HG03039 (cell line): ENCODE measurements around the gene ZNF736.
A peak's percentile ranks its signal among the peaks of the same experiment; 100 is the strongest.
"Not testable (repeated sequence)": the region's sequence is repeated elsewhere in the genome, so short reads cannot be mapped to it uniquely, and the experiment has no call there.

ENCODE experiments used
- ATAC-seq: cut with Tn5 transposase; IDR thresholded peaks from one replicate; pipeline ENCODE4 v1.9.1; 2021; ENCODE audit warnings: mild to moderate bottlenecking, moderate library complexity; ENCODE audit not compliant: unreplicated experiment

ZNF736 gene

GRCh38 chr7:64313740-64314491 is at the start of gene ZNF736:
Gene ZNF736, plus strand, starts transcription at chr7:64313961. Its CDS starts 190 bp downstream, at chr7:64314151.
- peak; percentile 100 for ATAC-seq

DNA sequence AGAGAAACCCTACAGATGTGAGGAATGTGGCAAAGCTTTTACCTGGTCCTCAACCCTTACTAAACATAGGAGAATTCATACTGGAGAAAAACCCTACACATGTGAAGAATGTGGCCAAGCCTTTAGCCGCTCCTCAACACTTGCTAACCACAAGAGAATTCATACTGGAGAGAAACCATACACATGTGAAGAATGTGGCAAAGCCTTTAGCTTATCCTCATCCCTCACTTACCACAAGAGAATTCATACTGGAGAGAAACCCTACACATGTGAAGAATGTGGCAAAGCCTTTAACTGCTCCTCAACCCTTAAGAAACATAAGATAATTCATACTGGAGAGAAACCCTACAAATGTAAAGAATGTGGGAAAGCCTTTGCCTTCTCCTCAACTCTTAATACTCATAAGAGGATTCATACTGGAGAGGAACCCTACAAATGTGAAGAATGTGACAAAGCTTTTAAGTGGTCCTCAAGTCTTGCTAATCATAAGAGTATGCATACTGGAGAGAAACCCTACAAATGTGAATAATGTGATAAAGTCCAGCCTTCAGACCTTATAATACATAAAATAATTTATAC is 47.3 kb upstream of the ZNF736 start:
- no peak for ATAC-seq

DNA sequence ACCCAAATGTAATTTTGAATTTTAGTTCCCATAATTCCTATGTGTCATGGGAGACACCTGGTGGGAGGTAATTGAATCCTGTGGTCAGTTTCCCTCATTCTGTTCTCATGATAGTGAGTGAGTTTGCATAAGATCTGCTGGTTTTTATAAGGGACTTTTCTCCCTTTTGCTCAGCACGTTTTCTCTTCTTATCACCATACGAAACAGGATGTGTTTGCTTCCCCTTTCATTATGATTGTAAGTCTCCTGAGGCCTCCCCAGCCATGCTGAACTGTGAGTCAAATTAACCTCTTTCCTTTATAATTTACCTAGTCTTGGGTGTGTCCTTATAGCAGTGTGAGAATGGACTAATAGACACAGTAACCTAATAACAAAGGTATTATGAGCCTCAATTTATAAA is 36.1 kb upstream of the ZNF736 start:
- ATAC-seq = no peak

GRCh38 chr7:64294701-64295420 is 18.9 kb upstream of the ZNF736 start:
- no peak for ATAC-seq

DNA sequence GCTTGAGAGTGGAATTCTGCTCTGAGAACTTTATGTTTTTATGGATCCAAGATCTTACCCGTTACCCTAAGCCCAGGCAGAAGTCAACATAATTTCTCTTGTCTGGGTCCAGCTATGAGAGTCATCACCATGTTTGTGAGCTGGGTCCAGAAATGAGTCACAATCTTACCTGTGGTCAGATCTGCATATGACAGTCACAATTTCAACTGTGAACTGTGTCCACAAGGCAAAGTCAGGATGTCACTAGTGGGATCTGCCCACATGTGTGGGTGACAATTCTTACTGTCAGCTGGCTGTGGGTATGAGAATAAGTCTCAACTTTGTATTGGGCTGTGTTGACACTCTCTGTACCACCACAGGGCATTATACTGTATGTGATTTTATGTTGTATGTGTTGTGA is 16.3 kb upstream of the ZNF736 start:
- not testable (repeated sequence) for ATAC-seq

GRCh38 chr7:64300641-64301405 is 12.9 kb upstream of the ZNF736 start:
- ATAC-seq = no peak

GRCh38 chr7:64307254-64308015 is 6.3 kb upstream of the ZNF736 start:
- peak; percentile 100 for ATAC-seq

GRCh38 chr7:64308016-64308270 is 5.8 kb upstream of the ZNF736 start:
- no peak for ATAC-seq

DNA sequence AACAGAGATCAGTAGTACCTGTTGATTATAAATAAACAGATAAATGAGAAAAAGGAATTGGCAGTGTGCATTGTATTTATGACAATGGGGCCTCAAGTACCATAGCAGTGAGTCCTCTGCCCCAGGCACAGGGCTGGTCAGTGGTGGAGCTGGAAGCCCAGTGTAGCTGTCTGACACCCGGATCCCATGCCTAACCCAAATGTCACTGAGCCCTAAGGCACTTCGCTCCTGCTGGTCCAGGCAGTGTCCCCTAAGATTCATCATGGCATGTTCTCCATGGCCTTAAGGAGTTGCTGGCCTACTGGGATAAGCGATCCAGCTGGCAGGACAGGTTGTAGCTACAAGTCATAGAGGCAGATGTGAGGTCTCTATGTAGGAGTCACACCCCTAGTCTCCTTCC is 3.3 kb upstream of the ZNF736 start:
- no peak for ATAC-seq

- no peak for ATAC-seq
These were observed 935 bp upstream of the ZNF736 start for GRCh38 chr7:64312826-64313225.

DNA sequence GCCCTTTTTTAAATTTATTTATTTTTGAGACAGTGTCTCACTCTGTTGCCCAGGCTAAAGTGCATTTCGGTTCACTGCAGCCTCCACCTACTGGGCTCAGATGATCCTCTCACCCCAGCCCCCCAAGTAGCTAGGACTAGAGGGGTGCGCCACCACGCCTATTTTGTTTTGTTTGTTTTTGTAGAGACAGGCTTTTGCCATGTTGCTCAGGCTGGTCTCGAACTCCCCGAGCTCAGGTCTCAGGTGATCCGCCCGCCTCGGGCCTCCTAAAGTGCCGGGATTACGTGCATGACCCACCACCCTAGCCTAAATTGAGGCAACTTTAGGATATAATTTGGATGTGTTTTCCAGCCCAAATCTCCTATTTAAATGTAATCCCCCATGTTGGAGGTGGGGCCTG is 805 bp downstream of the ZNF736 start:
- no peak for ATAC-seq

DNA sequence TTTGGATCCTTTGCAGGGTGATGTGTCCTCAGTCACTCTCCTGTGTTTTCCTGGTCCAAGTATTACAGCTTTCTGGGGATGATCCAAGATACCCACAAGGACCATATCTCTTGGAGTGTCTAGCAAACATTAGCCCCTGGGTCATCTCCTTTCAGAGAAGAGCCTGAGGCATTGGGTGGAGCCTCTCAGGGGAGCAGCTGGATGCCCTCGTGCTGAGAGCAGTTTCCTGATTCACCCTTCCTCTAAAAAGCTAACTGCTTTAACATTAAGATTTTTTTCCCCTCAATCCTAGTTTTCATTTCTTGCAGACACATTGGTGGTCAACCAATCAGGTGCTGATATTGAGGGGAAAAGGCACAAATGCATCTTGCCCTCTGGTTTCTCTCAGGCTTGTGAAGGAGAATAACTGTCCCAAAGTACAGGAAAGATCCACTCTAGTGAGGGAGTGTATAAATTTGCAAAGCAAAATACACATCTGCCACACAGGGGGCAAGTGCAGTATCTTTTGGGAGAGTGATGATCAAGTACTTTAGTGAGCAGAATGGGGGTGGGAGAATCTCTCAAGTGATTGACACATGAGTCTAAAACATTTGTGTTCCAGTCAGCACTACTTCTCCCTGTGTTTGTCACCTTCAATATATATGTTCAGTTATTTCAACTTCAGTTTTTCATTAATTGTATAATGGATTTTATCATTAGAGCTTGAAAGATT is 2.4 kb downstream of the ZNF736 start:
- ATAC-seq = not testable (repeated sequence)

DNA sequence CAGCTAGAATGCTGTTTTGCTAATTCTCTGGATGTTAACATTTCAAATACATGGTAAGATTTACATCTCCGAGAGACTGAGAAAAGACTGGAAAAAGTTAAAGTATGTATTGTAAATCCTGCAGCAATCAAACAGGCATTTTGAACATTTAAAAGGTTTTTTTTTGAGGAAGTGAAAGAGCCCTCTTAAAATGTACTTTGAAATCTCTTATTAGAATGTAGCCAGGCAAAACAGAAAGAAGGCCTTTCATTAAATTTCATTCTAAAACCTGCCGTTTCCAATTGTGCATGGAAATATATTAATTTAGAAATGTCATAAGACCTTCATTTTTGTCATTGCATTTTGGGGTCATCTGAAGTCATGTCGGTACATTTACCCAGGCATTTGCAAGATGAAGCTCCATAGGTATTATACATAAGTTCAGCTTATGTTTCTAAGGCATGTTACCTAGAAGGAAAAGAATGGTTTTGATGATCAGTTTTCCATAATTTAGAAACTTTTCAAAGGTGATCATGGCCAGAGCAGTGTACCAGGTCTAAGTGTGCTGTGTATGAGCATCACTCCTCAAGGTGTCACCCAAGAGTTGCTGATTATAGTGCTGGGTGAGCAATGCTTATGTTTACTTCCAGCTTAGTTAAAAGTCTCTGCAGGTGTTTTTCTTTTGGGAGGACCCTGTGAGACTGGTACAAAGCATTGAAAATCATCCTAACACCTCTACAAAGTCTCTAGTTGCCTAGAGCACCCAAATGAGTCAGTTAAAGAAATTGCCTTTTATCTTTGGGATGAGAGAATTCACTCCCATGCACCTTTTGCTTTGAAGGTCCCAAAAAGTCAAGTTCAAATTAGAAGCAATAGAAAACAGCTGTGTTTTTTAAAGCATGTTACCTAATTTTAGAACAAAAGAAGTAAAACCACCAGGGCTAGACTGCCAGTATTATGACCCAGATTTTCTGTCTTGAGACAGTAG is 7.1 kb downstream of the ZNF736 start:
- ATAC-seq = no peak

DNA sequence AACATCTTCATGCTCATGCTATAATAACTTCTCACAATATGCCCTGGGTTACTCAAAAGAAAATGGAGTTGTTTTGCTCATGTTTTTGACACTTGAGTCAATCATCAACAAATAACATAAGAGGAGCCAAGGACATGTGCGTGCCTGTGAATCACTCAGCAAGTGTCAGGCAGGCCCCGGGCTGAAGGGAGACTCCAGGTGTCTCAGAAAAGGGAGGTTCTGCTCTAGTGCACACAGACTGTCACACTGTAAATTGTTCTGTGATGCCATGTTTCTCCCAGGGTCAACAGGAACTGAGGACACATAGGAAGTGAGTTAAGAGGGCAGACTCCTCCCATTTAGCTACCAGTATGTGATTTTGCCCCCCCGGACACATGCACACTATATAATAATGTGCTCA is 10.4 kb downstream of the ZNF736 start:
- ATAC-seq = not testable (repeated sequence)

- ATAC-seq = not testable (repeated sequence)
These were observed 35.0 kb downstream of the ZNF736 start for GRCh38 chr7:64348713-64349210.

DNA sequence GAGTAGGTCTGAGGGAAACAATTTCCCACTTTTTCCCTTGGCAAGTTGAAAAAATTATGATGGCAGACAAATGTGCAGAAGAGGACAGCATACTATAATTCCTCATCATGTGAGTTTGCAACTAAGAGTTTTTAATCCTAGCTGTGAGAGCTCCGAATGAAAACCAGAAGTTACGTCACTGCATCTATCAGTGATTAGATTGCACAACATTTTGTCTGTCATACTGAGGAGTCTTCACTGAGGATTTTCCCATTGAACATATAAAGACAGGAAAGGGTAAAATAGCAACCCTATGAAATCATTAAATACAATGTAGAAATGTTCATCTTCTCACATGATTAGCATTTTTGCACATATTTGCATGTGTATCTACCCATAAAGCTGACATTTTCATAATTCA is 45.8 kb downstream of the ZNF736 start:
- ATAC-seq = no peak

DNA sequence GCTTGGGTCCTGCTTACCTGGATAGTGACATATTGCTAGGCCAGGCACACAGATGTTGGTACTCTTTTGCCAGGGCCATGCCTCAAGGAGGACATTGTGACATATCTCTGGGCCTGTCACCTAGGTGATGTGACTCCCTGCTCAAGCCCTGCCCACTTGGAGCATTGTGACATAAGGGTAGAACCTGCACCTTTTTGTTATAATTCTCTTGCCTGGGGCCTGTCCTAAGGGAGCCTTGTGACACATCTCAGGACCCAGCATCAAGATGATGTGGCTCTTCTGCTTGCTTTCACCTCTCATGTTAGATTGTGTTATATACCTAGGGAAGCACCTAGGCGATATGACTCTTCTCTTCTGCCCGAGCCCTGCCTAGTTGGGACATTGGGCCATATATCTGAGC is 57.4 kb downstream of the ZNF736 start:
- ATAC-seq = no peak

GRCh38 chr7:64373017-64373416 is 59.3 kb downstream of the ZNF736 start:
- ATAC-seq = no peak

GRCh38 chr7:64400401-64400800 is 86.6 kb downstream of the ZNF736 start:
- no peak for ATAC-seq
